ENCODE data around the gene HSCB.

DNA sequence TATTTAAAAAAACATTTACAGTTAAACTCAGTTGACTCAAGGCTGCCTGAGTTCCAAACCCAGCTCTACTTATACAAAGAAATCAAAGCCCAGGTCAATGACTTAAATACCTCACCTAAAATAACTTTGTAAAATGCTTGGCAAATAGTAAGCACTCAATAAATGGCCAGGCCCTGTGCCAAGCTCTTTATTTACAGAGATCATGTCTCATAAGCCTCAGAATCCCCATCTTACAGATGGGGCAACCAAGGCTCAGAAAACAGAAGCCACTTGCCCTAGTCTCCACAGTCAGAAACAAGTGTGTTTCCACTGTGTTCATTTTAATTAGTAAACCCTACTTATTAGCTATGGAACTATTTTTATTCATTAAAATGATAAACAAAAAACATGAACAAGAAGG lies 31.7 kb upstream of the HSCB start:
- TF ChIP-seq, protein P1, sequence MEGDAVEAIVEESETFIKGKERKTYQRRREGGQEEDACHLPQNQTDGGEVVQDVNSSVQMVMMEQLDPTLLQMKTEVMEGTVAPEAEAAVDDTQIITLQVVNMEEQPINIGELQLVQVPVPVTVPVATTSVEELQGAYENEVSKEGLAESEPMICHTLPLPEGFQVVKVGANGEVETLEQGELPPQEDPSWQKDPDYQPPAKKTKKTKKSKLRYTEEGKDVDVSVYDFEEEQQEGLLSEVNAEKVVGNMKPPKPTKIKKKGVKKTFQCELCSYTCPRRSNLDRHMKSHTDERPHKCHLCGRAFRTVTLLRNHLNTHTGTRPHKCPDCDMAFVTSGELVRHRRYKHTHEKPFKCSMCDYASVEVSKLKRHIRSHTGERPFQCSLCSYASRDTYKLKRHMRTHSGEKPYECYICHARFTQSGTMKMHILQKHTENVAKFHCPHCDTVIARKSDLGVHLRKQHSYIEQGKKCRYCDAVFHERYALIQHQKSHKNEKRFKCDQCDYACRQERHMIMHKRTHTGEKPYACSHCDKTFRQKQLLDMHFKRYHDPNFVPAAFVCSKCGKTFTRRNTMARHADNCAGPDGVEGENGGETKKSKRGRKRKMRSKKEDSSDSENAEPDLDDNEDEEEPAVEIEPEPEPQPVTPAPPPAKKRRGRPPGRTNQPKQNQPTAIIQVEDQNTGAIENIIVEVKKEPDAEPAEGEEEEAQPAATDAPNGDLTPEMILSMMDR (conservative IDR thresholded peaks at IDR 0.05 in 1 of 2, IDR thresholded peaks at IDR 0.05 in 1 of 2; ENCODE audit: low read depth in 1 of 2, low read length in 2 of 2), result no peak
- TF ChIP-seq EZH2 (IDR thresholded peaks at IDR 0.05; ENCODE audit: low read length, missing control alignments), result no peak

Data from fibroblast of lung (primary cell).